Umbilical cord (tissue), 2 donors: Measurements from ENCODE around the gene CLIC4. TPM values are rescaled to one million over a fixed set of nuclear protein-coding genes. Genes with fewer than 3 reads are reported as not detected.
"Not testable (repeated sequence)": the region's sequence is repeated elsewhere in the genome, so short reads cannot be mapped to it uniquely, and the experiment has no call there.

Experiments
- DNase-seq: peaks from one replicate; pipeline ENCODE4 v3.0.0-alpha.2; 2015; ENCODE audit warnings: low spot score
- total RNA-seq: library from RNA; depleted of rRNA; stranded (reverse); fragments of >200 nt; gene quantifications from one replicate; pipeline ENCODE4 v1.2.3, GENCODE V29; 2014; ENCODE audit warnings: low replicate concordance; ENCODE audit not compliant: insufficient read depth

Gene CLIC4
- total RNA-seq, 1 donor from 2014 or later, result 335 TPM

- DNase-seq, result no peak
These were observed 27.2 kb upstream of the CLIC4 start for GRCh38 chr1:24717887-24718650.

- peak; percentile 30 for DNase-seq
These were observed 25.1 kb upstream of the CLIC4 start for GRCh38 chr1:24720152-24720551.

- no peak for DNase-seq
These were observed 23.7 kb upstream of the CLIC4 start for GRCh38 chr1:24721533-24721932.

- not testable (repeated sequence) for DNase-seq
These were observed 22.9 kb upstream of the CLIC4 start for GRCh38 chr1:24722073-24723035.

- peak; percentile 27 for DNase-seq
These were observed 20.7 kb upstream of the CLIC4 start for GRCh38 chr1:24724345-24725208.

- DNase-seq, result no peak
These were observed 20.0 kb upstream of the CLIC4 start for GRCh38 chr1:24725209-24725651.

- no peak for DNase-seq
These were observed 18.5 kb upstream of the CLIC4 start for GRCh38 chr1:24726741-24727140.

GRCh38 chr1:24727501-24728216 lies 17.6 kb upstream of the CLIC4 start:
- DNase-seq, result peak; percentile 92

GRCh38 chr1:24728982-24729381 lies 16.3 kb upstream of the CLIC4 start:
- DNase-seq, result no peak

- no peak for DNase-seq
These were observed 12.9 kb upstream of the CLIC4 start for GRCh38 chr1:24732186-24732885.

- DNase-seq, result not testable (repeated sequence)
These were observed 11.9 kb upstream of the CLIC4 start for GRCh38 chr1:24733342-24733741.

GRCh38 chr1:24735156-24735508 lies 10.1 kb upstream of the CLIC4 start:
- peak; percentile 79 for DNase-seq

GRCh38 chr1:24735509-24736375 lies 9.5 kb upstream of the CLIC4 start:
- peak; percentile 50 for DNase-seq

GRCh38 chr1:24737368-24738117 lies 7.7 kb upstream of the CLIC4 start:
- no peak for DNase-seq

- no peak for DNase-seq
These were observed 6.0 kb upstream of the CLIC4 start for GRCh38 chr1:24739241-24739640.

GRCh38 chr1:24742090-24742938 lies 2.9 kb upstream of the CLIC4 start:
- peak; percentile 25 for DNase-seq

- peak; percentile 80 for DNase-seq
These were observed 1.6 kb upstream of the CLIC4 start for GRCh38 chr1:24743404-24744211.
